H9 (cell line): ENCODE data around the gene SCGN. TPM values are rescaled to one million over a fixed set of nuclear protein-coding genes. Genes with fewer than 3 reads are reported as not detected.

Source experiments
- DNase-seq: peaks from one replicate; pipeline ENCODE4 v3.0.0-alpha.2; 2017
- H2AFZ ChIP-seq: one replicate; pipeline ENCODE4 v1.6.1; 2013; ENCODE audit warnings: mild to moderate bottlenecking, low read length, control low read depth, moderate library complexity
- H2AK5ac ChIP-seq: 2 replicates; pipeline ENCODE4 v1.6.1; 2013; ENCODE audit warnings: low read length, control low read depth, mixed read lengths; ENCODE audit not compliant: insufficient read length
- H2BK120ac ChIP-seq: one replicate; pipeline ENCODE4 v1.6.1; 2013; ENCODE audit warnings: low read depth, mild to moderate bottlenecking, low read length, control low read depth, inconsistent platforms; ENCODE audit not compliant: poor library complexity, severe bottlenecking
- H2BK12ac ChIP-seq: 2 replicates; pipeline ENCODE4 v1.6.1; 2013; ENCODE audit warnings: low read length, control low read depth, mixed read lengths, low read depth; ENCODE audit not compliant: insufficient read length
- H2BK15ac ChIP-seq: 2 replicates; pipeline ENCODE4 v1.6.1; 2013; ENCODE audit warnings: low read depth, low read length, control low read depth
- H2BK20ac ChIP-seq: one replicate; pipeline ENCODE4 v1.6.1; 2013; ENCODE audit warnings: low read depth, mild to moderate bottlenecking, low read length, control low read depth, inconsistent platforms; ENCODE audit not compliant: poor library complexity, severe bottlenecking
- H2BK5ac ChIP-seq: 2 replicates; pipeline ENCODE4 v1.6.1; 2013; ENCODE audit warnings: low read length, control low read depth, mixed read lengths; ENCODE audit not compliant: insufficient read length
- H3K14ac ChIP-seq: 2 replicates; pipeline ENCODE4 v1.6.1; 2013; ENCODE audit warnings: low read length, control low read depth; ENCODE audit not compliant: insufficient read depth
- H3K18ac ChIP-seq: 2 replicates; pipeline ENCODE4 v1.6.1; 2013; ENCODE audit warnings: low read depth, mild to moderate bottlenecking, mixed read lengths, low read length, control low read depth; ENCODE audit not compliant: insufficient read length
- H3K23ac ChIP-seq: 2 replicates; pipeline ENCODE4 v1.6.1; 2013; ENCODE audit warnings: low read length, control low read depth, mixed read lengths, low read depth; ENCODE audit not compliant: insufficient read length
- H3K23me2 ChIP-seq: 2 replicates; pipeline ENCODE4 v1.6.1; 2013; ENCODE audit warnings: low read depth, mild to moderate bottlenecking, mixed read lengths, low read length, control low read depth; ENCODE audit not compliant: insufficient read length, poor library complexity, severe bottlenecking
- H3K27ac ChIP-seq: 2 replicates; pipeline ENCODE4 v1.5.1; 2013; ENCODE audit warnings: low read length, control low read depth, mixed read lengths, low read depth; ENCODE audit not compliant: insufficient read length
- H3K27me3 ChIP-seq: 2 replicates; pipeline ENCODE4 v1.6.1; 2013; ENCODE audit warnings: low read length, control low read depth, inconsistent platforms; ENCODE audit not compliant: insufficient read depth
- H3K4ac ChIP-seq: 2 replicates; pipeline ENCODE4 v1.6.1; 2013; ENCODE audit warnings: low read depth, mild to moderate bottlenecking, control low read depth, inconsistent platforms, low read length, moderate library complexity
- H3K4me1 ChIP-seq: 2 replicates; pipeline ENCODE4 v1.6.1; 2013; ENCODE audit warnings: low read length, control low read depth, inconsistent platforms; ENCODE audit not compliant: insufficient read depth
- H3K4me2 ChIP-seq: 2 replicates; pipeline ENCODE4 v1.6.1; 2013; ENCODE audit warnings: low read length, control low read depth, mixed read lengths; ENCODE audit not compliant: insufficient read length, insufficient read depth
- H3K56ac ChIP-seq: 2 replicates; pipeline ENCODE4 v1.6.1; 2013; ENCODE audit warnings: low read depth, mild to moderate bottlenecking, mixed read lengths, low read length, control low read depth; ENCODE audit not compliant: insufficient read length
- H3K79me1 ChIP-seq: 2 replicates; pipeline ENCODE4 v1.6.1; 2013; ENCODE audit warnings: low read depth, mild to moderate bottlenecking, moderate library complexity, low read length, control low read depth, inconsistent platforms; ENCODE audit not compliant: insufficient read depth, poor library complexity, severe bottlenecking
- H3K79me2 ChIP-seq: 2 replicates; pipeline ENCODE4 v1.6.1; 2013; ENCODE audit warnings: low read length, control low read depth, inconsistent platforms; ENCODE audit not compliant: insufficient read depth
- H3K9ac ChIP-seq: 2 replicates; pipeline ENCODE4 v1.6.1; 2013; ENCODE audit warnings: low read length, control low read depth, mixed read lengths; ENCODE audit not compliant: insufficient read length; ENCODE audit errors: extremely low read depth
- H3K9me3 ChIP-seq: one replicate; pipeline ENCODE4 v1.6.1; 2013; ENCODE audit warnings: low read depth, low read length, inconsistent platforms; ENCODE audit not compliant: control insufficient read depth
- H3T11ph ChIP-seq: one replicate; pipeline ENCODE4 v1.6.1; 2013; ENCODE audit warnings: mild to moderate bottlenecking, low read length, control low read depth, inconsistent platforms
- H4K20me1 ChIP-seq: one replicate; pipeline ENCODE4 v1.6.1; 2013; ENCODE audit not compliant: control insufficient read depth, insufficient read length, insufficient read depth
- H4K5ac ChIP-seq: 2 replicates; pipeline ENCODE4 v1.6.1; 2013; ENCODE audit warnings: low read depth, mild to moderate bottlenecking, mixed read lengths, low read length, control low read depth; ENCODE audit not compliant: insufficient read length
- H4K8ac ChIP-seq: replicated peaks from 2 replicates; pipeline ENCODE4 v1.6.1; 2013; ENCODE audit warnings: low read length, control low read depth, mixed read lengths, low read depth; ENCODE audit not compliant: insufficient read length
- H4K91ac ChIP-seq: 2 replicates; pipeline ENCODE4 v1.6.1; 2013; ENCODE audit warnings: low read depth, mild to moderate bottlenecking, moderate library complexity, mixed read lengths, low read length, control low read depth; ENCODE audit not compliant: insufficient read length
- H3K27ac Mint-ChIP-seq, 3 experiments: 2 replicates in 2 of 3; 3 replicates in 1 of 3; pipeline ENCODE4 v1.8.0; 2020 to 2021; ENCODE audit warnings: mixed read lengths in 3 of 3, mild to moderate bottlenecking in 1 of 3, moderate library complexity in 1 of 3
- H3K27me3 Mint-ChIP-seq: 2 replicates; pipeline ENCODE4 v1.8.0; 2021; ENCODE audit warnings: low read depth, mild to moderate bottlenecking, moderate library complexity, mixed read lengths
- H3K36me3 Mint-ChIP-seq, 3 experiments: 2 replicates in 2 of 3; 3 replicates in 1 of 3; pipeline ENCODE4 v1.8.0; 2020 to 2021; ENCODE audit warnings: low read depth in 3 of 3, mixed read lengths in 3 of 3; ENCODE audit not compliant: insufficient read depth in 1 of 3
- H3K4me1 Mint-ChIP-seq, 2 experiments: 2 replicates each; pipeline ENCODE4 v1.8.0; 2020; ENCODE audit warnings: mixed read lengths in 2 of 2
- H3K4me3 Mint-ChIP-seq, 2 experiments: 2 replicates in 1 of 2; 3 replicates in 1 of 2; pipeline ENCODE4 v1.8.0; 2020 to 2021; ENCODE audit warnings: mild to moderate bottlenecking in 2 of 2, mixed read lengths in 2 of 2, moderate library complexity in 1 of 2
- H3K9me3 Mint-ChIP-seq, 2 experiments: 2 replicates in 1 of 2; 3 replicates in 1 of 2; pipeline ENCODE4 v1.8.0; 2020; ENCODE audit warnings: mild to moderate bottlenecking in 2 of 2, mixed read lengths in 2 of 2, moderate library complexity in 1 of 2
- CTCF ChIP-seq: fragments of 200-600 bp; sonication (generic); conservative IDR thresholded peaks from 3 replicates; pipeline ENCODE4 v1.8.0; 2021; ENCODE audit warnings: antibody characterized with exemption, mild to moderate bottlenecking
- WGBS: extraction: QIAGEN DNeasy Blood & Tissue Kit; methylation state at CpG from one replicate; pipeline ENCODE4 v1.1.7; 2013; ENCODE audit warnings: missing lambda C conversion rate, low lambda C conversion rate, mixed read lengths; ENCODE audit not compliant: insufficient read length; ENCODE audit errors: extremely low coverage; 5-methylcytosine and 5-hydroxymethylcytosine counted together
- total RNA-seq: library from RNA; stranded (reverse); gene quantifications from 2 replicates; pipeline ENCODE4 v1.2.1, GENCODE V29; 2021

SCGN gene
- total RNA-seq, 1 experiment from 2014 or later = not detected

DNA sequence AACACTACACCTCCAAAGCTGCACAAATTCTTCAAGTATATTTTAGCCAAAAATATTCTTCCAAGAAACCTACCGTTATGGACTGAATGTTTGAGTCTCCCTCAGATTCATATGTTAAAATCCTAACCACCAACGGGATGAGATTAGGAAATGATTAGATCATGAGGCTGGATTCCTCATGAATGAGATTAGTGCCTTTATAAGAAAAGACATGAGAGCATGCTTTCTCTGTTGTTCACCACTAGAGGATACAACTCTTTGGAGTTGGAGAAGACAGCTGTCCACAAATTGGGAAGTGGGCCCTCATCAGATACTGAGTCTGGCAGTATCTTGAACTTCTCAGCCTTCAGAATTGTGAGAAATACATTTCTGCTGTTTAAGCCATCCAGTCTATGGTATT is 95.5 kb downstream of the SCGN start:
- H3K27ac ChIP-seq = no peak overlapping the region
- H3K9me3 ChIP-seq = no peaks in the 10 kb centered on the region
- TF ChIP-seq CTCF = no peak
- H3K4me3 Mint-ChIP-seq = no peak overlapping the region
- H2BK12ac ChIP-seq = no peak overlapping the region
- no peak overlapping the region for H2BK20ac ChIP-seq
- H3K4me1 Mint-ChIP-seq = no peaks in the 10 kb centered on the region
- no peaks in the 10 kb centered on the region for H3K27me3 ChIP-seq
- H3K79me2 ChIP-seq = no peaks in the 10 kb centered on the region
- no peak overlapping the region for H2BK120ac ChIP-seq
- no peak overlapping the region for H3K27ac Mint-ChIP-seq
- H4K5ac ChIP-seq = no peak overlapping the region
- H3K9ac ChIP-seq = no peak overlapping the region
- no peak overlapping the region for H3K23ac ChIP-seq
- no peaks in the 10 kb centered on the region for H3K36me3 Mint-ChIP-seq
- WGBS = no CpG with 5 or more reads among the region's 2 CpGs
- H3K18ac ChIP-seq = no peak overlapping the region
- H3K4me1 ChIP-seq = no peaks in the 10 kb centered on the region
- DNase-seq = no peak
- H3K9me3 Mint-ChIP-seq = no peaks in the 10 kb centered on the region
- H3K23me2 ChIP-seq = no peaks in the 10 kb centered on the region
- no peak overlapping the region for H2BK15ac ChIP-seq
- no peak overlapping the region for H4K8ac ChIP-seq
- H2AFZ ChIP-seq = no peak overlapping the region
- no peaks in the 10 kb centered on the region for H3K27me3 Mint-ChIP-seq
- H2BK5ac ChIP-seq = no peak overlapping the region
- no peak overlapping the region for H3K56ac ChIP-seq
- no peak overlapping the region for H3K14ac ChIP-seq
- H4K91ac ChIP-seq = no peak overlapping the region
- no peaks in the 10 kb centered on the region for H3K79me1 ChIP-seq
- no peak overlapping the region for H3K4ac ChIP-seq
- H3K4me2 ChIP-seq = no peak overlapping the region
- no peak overlapping the region for H2AK5ac ChIP-seq
- no peaks in the 10 kb centered on the region for H4K20me1 ChIP-seq
- no peak overlapping the region for H3T11ph ChIP-seq
